GM06990 (cell line): Measurements from ENCODE around the gene ELOVL2.
"Not testable (repeated sequence)": the region's sequence is repeated elsewhere in the genome, so short reads cannot be mapped to it uniquely, and the experiment has no call there.

ENCODE experiments used
- DNase-seq: peaks from one replicate; pipeline ENCODE4 v3.0.0-alpha.2; 2011; ENCODE audit not compliant: insufficient read length; ENCODE audit errors: extremely low read depth
- H3K27me3 ChIP-seq: replicated peaks from 2 replicates; pipeline ENCODE4 v1.6.0; 2011; ENCODE audit warnings: low read length; ENCODE audit not compliant: control insufficient read depth, insufficient read depth
- H3K36me3 ChIP-seq: 2 replicates; pipeline ENCODE4 v1.5.1; 2011; ENCODE audit warnings: low read length; ENCODE audit not compliant: control insufficient read depth, insufficient read depth
- H3K4me3 ChIP-seq: replicated peaks from 2 replicates; pipeline ENCODE4 v1.5.1; 2011; ENCODE audit warnings: low read depth, mild to moderate bottlenecking, control low read depth, low read length
- TF ChIP-seq, protein P1 (sequence below): IDR thresholded peaks from 2 replicates; pipeline ENCODE4 v1.5.1; 2011; ENCODE audit warnings: low read length, control low read depth, mild to moderate bottlenecking, inconsistent platforms; ENCODE audit not compliant: insufficient read depth, poor library complexity, severe bottlenecking

Gene ELOVL2

DNA sequence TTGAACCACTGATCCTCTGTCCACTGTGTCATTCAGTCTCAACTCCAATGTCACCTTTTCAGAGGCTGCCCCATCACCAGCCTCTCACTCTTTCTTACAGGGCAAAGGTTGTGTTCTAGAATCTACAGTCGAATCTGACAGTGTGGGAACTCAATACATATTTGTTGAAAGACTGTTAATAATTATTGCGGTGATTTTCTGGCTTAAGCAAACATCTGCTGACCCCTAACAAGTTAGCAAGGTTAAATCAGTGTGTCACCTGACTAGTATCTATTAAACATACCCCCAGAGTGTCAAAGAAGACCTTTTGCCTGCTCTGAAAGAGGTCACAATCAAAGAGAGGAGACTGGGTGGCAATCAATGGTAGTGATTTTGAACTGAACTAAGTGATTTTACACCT is 41.9 kb downstream of the ELOVL2 start:
- no peak for DNase-seq
- no peak overlapping the region for H3K4me3 ChIP-seq
- H3K36me3 ChIP-seq: no peaks in the 10 kb centered on the region
- no peaks in the 10 kb centered on the region; the same call in 1 of the 2 replicates for H3K27me3 ChIP-seq
- TF ChIP-seq, protein P1, sequence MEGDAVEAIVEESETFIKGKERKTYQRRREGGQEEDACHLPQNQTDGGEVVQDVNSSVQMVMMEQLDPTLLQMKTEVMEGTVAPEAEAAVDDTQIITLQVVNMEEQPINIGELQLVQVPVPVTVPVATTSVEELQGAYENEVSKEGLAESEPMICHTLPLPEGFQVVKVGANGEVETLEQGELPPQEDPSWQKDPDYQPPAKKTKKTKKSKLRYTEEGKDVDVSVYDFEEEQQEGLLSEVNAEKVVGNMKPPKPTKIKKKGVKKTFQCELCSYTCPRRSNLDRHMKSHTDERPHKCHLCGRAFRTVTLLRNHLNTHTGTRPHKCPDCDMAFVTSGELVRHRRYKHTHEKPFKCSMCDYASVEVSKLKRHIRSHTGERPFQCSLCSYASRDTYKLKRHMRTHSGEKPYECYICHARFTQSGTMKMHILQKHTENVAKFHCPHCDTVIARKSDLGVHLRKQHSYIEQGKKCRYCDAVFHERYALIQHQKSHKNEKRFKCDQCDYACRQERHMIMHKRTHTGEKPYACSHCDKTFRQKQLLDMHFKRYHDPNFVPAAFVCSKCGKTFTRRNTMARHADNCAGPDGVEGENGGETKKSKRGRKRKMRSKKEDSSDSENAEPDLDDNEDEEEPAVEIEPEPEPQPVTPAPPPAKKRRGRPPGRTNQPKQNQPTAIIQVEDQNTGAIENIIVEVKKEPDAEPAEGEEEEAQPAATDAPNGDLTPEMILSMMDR: no peak

DNA sequence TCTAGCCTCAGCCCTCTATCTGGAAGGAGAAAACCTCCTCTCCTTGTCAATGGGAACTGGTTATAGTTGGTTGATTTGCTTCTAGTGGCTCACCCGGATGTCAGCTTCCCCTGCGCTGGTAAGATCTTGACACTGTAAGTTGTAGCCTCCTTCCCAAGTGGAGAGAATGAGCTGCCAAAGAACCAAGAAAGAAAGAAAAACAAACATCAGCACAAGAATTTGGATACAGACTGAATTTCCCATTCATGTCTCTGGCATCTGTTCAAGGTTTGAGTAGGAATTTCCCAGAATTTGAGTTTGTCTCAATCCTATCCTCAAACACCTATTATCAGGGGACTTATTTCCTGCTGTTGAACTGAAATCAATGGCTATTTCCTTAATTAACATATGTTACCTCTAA is 44.1 kb downstream of the ELOVL2 start:
- no peaks in the 10 kb centered on the region; the same call in 1 of the 2 replicates for H3K27me3 ChIP-seq
- DNase-seq: no peak
- no peaks in the 10 kb centered on the region for H3K36me3 ChIP-seq
- H3K4me3 ChIP-seq: no peak overlapping the region
- TF ChIP-seq, protein P1: no peak

DNA sequence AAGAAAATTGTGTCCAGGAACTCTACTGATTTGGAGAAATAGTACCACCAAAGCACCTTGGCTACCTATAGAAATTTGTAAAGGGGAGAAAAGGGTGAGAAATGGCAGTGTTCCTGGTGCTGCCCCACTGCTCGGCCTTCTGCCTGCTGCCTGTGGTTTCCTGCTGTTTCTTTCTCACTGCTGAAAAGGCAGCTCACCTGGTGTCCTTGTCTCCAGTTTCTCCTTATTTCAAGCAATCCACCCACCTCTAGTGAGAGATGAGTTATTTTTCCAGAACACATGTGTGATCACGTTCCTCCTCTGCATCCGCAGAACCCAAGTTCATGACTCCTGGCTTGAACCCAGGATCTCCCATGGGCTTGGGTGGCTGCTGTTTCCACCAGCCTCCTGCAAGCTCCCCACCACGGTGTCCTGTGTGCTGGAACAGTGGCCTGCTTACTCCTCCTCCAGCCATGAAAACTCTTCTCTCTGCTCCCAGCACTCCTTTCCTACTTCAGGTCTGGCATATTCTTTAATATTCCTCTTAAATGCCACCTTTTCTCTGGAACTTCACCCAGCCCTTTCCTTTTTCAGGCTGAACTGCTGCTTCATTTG is 48.9 kb downstream of the ELOVL2 start:
- Histone ChIP-seq H3K36me3 (no peaks in the 10 kb centered on the region), H3K27me3 (no peaks in the 10 kb centered on the region), H3K4me3 (no peak overlapping the region)
- TF ChIP-seq, protein P1: no peak
- DNase-seq: no peak

DNA sequence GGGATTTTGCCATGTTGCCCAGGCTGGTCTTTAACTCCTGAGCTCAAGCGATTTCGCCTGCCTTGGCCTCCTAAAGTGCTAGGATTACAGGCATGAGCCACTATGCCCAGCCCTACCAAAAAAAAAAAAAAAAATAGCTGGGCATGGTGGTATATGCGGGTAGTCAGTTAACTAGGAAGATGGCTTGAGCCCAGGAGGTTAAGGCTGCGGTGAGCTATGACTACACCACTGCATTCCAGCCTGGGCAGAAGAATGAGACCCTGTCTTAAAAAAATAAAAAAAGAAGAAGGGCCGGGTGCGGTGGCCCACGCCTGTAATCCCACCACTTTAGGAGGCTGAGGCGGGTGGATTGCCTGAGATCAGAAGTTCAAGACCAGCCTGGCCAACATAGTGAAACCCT is 50.2 kb downstream of the ELOVL2 start:
- Histone ChIP-seq H3K4me3 (no peak overlapping the region), H3K36me3 (no peaks in the 10 kb centered on the region), H3K27me3 (no peaks in the 10 kb centered on the region)
- no peak for DNase-seq
- TF ChIP-seq, protein P1: no peak

DNA sequence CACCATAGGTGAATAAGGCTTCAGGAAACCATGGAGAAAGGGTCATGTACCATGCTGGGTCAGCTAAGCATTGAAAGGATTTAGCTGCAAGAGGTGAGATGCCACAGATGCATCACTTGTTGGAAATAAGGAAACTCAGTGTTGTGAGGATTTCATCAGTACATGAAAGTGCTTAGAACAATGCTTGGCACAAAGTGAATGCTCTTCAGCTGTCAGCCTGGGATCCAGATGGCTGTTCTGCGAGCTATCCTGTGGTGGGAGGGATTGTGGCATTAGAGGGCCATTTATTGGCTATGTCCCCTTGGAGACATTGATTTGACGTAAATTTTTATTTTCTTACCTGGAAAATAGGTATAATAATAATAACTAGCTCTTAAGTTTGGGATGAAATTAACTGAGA is 53.0 kb downstream of the ELOVL2 start:
- no peak for DNase-seq
- Histone ChIP-seq H3K36me3 (no peaks in the 10 kb centered on the region), H3K4me3 (no peak overlapping the region), H3K27me3 (no peaks in the 10 kb centered on the region)
- TF ChIP-seq, protein P1: no peak

DNA sequence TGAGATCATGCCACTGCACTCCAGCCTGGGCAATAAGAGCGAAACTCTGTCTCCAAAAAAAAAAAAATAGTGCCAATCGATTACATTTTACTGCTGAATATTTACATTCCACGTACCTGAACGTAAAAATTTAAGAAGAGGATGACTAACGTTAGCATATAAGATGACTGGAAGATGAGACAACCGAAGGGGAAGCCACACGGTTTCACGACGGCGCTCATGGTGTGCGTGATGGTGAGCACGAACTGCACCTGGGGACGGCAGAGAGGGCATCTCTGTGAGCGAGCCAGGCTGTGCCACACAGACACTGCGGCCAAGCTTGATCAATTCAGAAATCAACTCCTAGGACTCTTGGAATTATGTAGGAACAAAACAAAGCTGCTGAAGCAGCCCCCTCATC is 54.5 kb downstream of the ELOVL2 start:
- Histone ChIP-seq H3K27me3 (no peaks in the 10 kb centered on the region), H3K4me3 (no peak overlapping the region), H3K36me3 (no peaks in the 10 kb centered on the region)
- TF ChIP-seq, protein P1: no peak
- DNase-seq: no peak

DNA sequence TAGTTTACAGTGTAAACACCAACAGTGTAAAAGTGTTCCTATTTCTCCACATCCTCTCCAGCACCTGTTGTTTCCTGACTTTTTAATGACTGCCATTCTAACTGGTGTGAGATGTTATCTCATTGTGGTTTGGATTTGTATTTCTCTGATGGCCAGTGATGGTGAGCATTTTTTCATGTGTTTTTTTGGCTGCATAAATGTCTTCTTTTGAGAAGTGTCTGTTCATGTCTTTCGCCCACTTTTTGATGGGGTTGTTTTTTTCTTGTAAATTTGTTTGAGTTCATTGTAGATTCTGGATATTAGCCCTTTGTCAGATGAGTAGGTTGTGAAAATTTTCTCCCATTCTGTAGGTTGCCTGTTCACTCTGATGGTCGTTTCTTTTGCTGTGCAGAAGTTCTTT is 59.1 kb downstream of the ELOVL2 start:
- not testable (repeated sequence) for H3K4me3 ChIP-seq, DNase-seq, H3K36me3 ChIP-seq, H3K27me3 ChIP-seq
